ENCODE results near the gene MTM1.

The MTM1 gene

DNA sequence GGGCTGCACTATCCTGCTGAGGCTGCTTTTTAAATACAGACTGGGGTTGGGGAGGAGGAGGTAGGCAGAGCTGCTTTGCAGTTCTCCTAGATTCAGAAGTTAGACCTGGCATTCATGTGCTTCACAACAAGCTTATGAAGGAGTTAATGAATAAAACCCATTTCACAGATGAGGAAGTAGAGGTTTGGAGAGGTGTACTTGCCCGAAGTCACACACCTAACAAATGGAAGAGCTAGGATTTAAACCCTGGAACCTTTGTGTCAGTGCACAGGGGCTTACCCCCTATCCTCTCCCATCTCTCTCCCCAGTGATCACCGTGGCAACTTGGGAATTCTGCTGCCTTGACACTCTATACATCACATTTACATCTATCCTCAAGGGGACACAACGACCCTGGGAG, 3.6 kb upstream of the MTM1 start:
- H3K9me3 ChIP-seq = no peaks in the 10 kb centered on the region
- H3K27me3 ChIP-seq = 0 out of 2 replicates have a peak, but pooled peaks cover 3% of the 10 kb centered on the region
- H3K4me3 ChIP-seq (ENCODE audit: low read depth, low read length) = no peak overlapping the region
- no peaks in the 10 kb centered on the region for H3K36me3 ChIP-seq
- DNase-seq = no peak
- TF ChIP-seq, protein P1, sequence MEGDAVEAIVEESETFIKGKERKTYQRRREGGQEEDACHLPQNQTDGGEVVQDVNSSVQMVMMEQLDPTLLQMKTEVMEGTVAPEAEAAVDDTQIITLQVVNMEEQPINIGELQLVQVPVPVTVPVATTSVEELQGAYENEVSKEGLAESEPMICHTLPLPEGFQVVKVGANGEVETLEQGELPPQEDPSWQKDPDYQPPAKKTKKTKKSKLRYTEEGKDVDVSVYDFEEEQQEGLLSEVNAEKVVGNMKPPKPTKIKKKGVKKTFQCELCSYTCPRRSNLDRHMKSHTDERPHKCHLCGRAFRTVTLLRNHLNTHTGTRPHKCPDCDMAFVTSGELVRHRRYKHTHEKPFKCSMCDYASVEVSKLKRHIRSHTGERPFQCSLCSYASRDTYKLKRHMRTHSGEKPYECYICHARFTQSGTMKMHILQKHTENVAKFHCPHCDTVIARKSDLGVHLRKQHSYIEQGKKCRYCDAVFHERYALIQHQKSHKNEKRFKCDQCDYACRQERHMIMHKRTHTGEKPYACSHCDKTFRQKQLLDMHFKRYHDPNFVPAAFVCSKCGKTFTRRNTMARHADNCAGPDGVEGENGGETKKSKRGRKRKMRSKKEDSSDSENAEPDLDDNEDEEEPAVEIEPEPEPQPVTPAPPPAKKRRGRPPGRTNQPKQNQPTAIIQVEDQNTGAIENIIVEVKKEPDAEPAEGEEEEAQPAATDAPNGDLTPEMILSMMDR (IDR thresholded peaks at IDR 0.05; ENCODE audit: low read depth, low read length) = no peak
- H3K4me1 ChIP-seq = no peaks in the 10 kb centered on the region

GRCh38 chrX:150565551-150565950, 2.9 kb upstream of the MTM1 start:
- H3K4me3 ChIP-seq (ENCODE audit: low read depth, low read length) = no peak overlapping the region
- TF ChIP-seq, protein P1 (IDR thresholded peaks at IDR 0.05; ENCODE audit: low read depth, low read length) = no peak
- H3K36me3 ChIP-seq = no peaks in the 10 kb centered on the region

GRCh38 chrX:150566734-150567182, 1.7 kb upstream of the MTM1 start:
- TF ChIP-seq, protein P1 (IDR thresholded peaks at IDR 0.05; ENCODE audit: low read depth, low read length) = no peak
- no peak for DNase-seq
- no peak overlapping the region for H3K4me3 ChIP-seq (ENCODE audit: low read depth, low read length)
- H3K9me3 ChIP-seq = no peaks in the 10 kb centered on the region
- H3K4me1 ChIP-seq = no peaks in the 10 kb centered on the region
- H3K36me3 ChIP-seq = no peaks in the 10 kb centered on the region
- 0 out of 2 replicates have a peak, but pooled peaks cover 3% of the 10 kb centered on the region for H3K27me3 ChIP-seq

More at GRCh38 chrX:150565551-150565950, 2.9 kb upstream of the MTM1 start:
- Histone ChIP-seq H3K27me3 (0 out of 2 replicates have a peak, but pooled peaks cover 3% of the 10 kb centered on the region), H3K9me3 (no peaks in the 10 kb centered on the region), H3K4me1 (no peaks in the 10 kb centered on the region)
- no peak for DNase-seq

DNA sequence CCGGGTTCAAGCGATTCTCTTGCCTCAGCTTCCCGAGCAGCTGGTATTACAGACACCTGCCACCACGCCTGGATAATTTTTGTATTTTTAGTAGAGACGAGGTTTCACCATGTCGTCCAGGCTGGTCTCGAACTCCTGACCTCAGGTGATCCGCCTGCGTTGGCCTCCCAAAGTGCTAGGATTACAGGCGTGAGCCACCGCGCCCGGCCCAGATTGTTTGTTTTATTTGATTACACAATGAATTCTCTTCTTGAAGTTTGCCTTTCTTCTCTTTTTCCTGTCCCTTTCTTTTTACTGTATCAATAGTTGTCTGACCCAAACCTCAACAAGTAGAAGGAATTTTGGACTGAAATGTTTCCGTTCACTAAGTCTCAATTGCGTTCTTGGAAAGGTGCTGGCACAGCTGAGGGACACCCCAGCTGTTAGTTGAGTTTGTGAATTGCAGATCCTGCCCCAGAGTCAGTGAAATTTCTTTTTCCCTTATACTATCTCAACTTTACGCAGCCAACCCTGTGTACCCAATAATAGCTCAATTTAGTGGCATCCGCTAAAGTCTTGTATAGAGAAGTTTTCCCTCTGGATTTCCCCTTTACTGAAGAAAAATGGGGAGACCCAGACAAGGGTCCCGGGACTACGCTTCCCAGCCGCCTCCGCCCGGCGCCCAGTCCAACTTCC, 639 bp upstream of the MTM1 start:
- Histone ChIP-seq H3K36me3 (no peaks in the 10 kb centered on the region), H3K27me3 (0 out of 2 replicates have a peak, but pooled peaks cover 3% of the 10 kb centered on the region), H3K4me1 (no peaks in the 10 kb centered on the region), H3K9me3 (no peaks in the 10 kb centered on the region), H3K4me3 (ENCODE audit: low read depth, low read length) (peak overlapping the region; percentile 26; the same call in 1 of the 2 replicates)
- TF ChIP-seq, protein P1 (IDR thresholded peaks at IDR 0.05; ENCODE audit: low read depth, low read length) = no peak
- DNase-seq = no peak

GRCh38 chrX:150569155-150569477, 695 bp downstream of the MTM1 start:
- no peaks in the 10 kb centered on the region for H3K4me1 ChIP-seq
- no peaks in the 10 kb centered on the region for H3K9me3 ChIP-seq
- H3K27me3 ChIP-seq = 0 out of 2 replicates have a peak, but pooled peaks cover 3% of the 10 kb centered on the region
- TF ChIP-seq, protein P1 (IDR thresholded peaks at IDR 0.05; ENCODE audit: low read depth, low read length) = no peak
- H3K36me3 ChIP-seq = no peaks in the 10 kb centered on the region
- no peak for DNase-seq
- H3K4me3 ChIP-seq (ENCODE audit: low read depth, low read length) = peak overlapping the region; percentile 58

DNA sequence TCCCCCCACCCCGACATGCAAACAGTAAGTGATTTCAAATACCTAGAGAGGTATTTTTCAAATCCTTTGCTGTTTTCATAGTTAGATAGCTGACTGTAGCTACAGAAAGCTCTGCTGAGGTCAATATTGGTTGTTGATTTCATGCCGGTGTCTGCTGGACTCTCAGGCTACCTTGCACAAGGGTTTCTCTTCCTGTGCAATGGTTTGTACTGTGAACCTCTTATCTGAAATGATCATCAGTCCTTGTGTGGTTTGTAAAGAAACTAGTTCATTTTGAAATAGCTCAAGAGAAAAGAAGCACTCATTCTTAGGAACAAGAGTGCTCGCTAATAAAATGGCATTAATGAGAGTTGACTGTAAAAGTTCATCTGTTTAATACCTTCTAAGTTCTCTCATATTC, 2.1 kb downstream of the MTM1 start:
- no peak for DNase-seq
- Histone ChIP-seq H3K4me1 (no peaks in the 10 kb centered on the region), H3K4me3 (ENCODE audit: low read depth, low read length) (no peak overlapping the region), H3K36me3 (no peaks in the 10 kb centered on the region), H3K9me3 (no peaks in the 10 kb centered on the region), H3K27me3 (0 out of 2 replicates have a peak, but pooled peaks cover 3% of the 10 kb centered on the region)
- TF ChIP-seq, protein P1 (IDR thresholded peaks at IDR 0.05; ENCODE audit: low read depth, low read length) = no peak
